ENCODE data around the gene MAMDC2.

The MAMDC2 gene

GRCh38 chr9:70263421-70263820 is 219.8 kb downstream of the MAMDC2 start:
- no peak overlapping the region for H3K4me2 ChIP-seq (ENCODE audit: low read depth, low read length, poor library complexity, severe bottlenecking)
- H3K27me3 ChIP-seq (ENCODE audit: low read length), result no peaks in the 10 kb centered on the region
- H3K4me3 ChIP-seq (ENCODE audit: insufficient read depth, low read length, poor library complexity, severe bottlenecking), result no peak overlapping the region
- peaks cover 42% of the 10 kb centered on the region for H3K36me3 ChIP-seq (ENCODE audit: low read length)
- peaks cover 83% of the 10 kb centered on the region for H3K79me2 ChIP-seq (ENCODE audit: insufficient read depth, low read length)
- H3K9me2 ChIP-seq (replicated peaks; ENCODE audit: insufficient read depth, low read length), result no peaks in the 10 kb centered on the region
- peaks cover 3% of the 10 kb centered on the region; the same call in 1 of the 2 replicates for H3F3A ChIP-seq (ENCODE audit: insufficient read depth)
- H4K20me1 ChIP-seq (ENCODE audit: low read depth, low read length), result peaks cover 28% of the 10 kb centered on the region
- no peak overlapping the region for H2AFZ ChIP-seq (ENCODE audit: low read depth, low read length, severe bottlenecking)
- no peaks in the 10 kb centered on the region for H3K9me3 ChIP-seq (ENCODE audit: insufficient read depth, low read length)
- TF ChIP-seq CTCF (IDR thresholded peaks at IDR 0.05; ENCODE audit: insufficient read depth, low read length, poor library complexity, severe bottlenecking) (no peak), EZH2phosphoT487 (conservative IDR thresholded peaks at IDR 0.05; ENCODE audit: low read length) (no peak)
- H3K9ac ChIP-seq (ENCODE audit: low read length), result no peak overlapping the region
- H3K27ac ChIP-seq (ENCODE audit: low read depth, low read length), result no peak overlapping the region
